Measurements from ENCODE around the gene CCDC47. TPM values are rescaled to one million over a fixed set of nuclear protein-coding genes. Genes with fewer than 3 reads are reported as not detected.
"Not testable (repeated sequence)": the region's sequence is repeated elsewhere in the genome, so short reads cannot be mapped to it uniquely, and the experiment has no call there.

CCDC47 gene
- polyA plus RNA-seq, 1 donor: 110 TPM

GRCh38 chr17:63741143-63741407 lies 32.3 kb downstream of the CCDC47 start:
- DNase-seq: no peak

GRCh38 chr17:63740464-63741142 lies 32.8 kb downstream of the CCDC47 start:
- peak; percentile 4 for DNase-seq

GRCh38 chr17:63735691-63736090 lies 37.7 kb downstream of the CCDC47 start:
- DNase-seq: no peak

GRCh38 chr17:63722403-63722802 lies 51.0 kb downstream of the CCDC47 start:
- no peak for DNase-seq

- not testable (repeated sequence) for DNase-seq
Observed at GRCh38 chr17:63720194-63720593, 53.2 kb downstream of the CCDC47 start.

- DNase-seq: no peak
Observed at GRCh38 chr17:63718988-63719387, 54.4 kb downstream of the CCDC47 start.

GRCh38 chr17:63716426-63716825 lies 57.0 kb downstream of the CCDC47 start:
- no peak for DNase-seq

GRCh38 chr17:63714550-63715277 lies 58.7 kb downstream of the CCDC47 start:
- peak; percentile 56 for DNase-seq

- DNase-seq: no peak
Observed at GRCh38 chr17:63709110-63709509, 64.3 kb downstream of the CCDC47 start.

GRCh38 chr17:63707151-63707550 lies 66.2 kb downstream of the CCDC47 start:
- no peak for DNase-seq

GRCh38 chr17:63706336-63707082 lies 66.9 kb downstream of the CCDC47 start:
- no peak for DNase-seq

- no peak for DNase-seq
Observed at GRCh38 chr17:63705657-63706056, 67.7 kb downstream of the CCDC47 start.

GRCh38 chr17:63704836-63705235 lies 68.6 kb downstream of the CCDC47 start:
- no peak for DNase-seq

GRCh38 chr17:63704259-63704576 lies 69.2 kb downstream of the CCDC47 start:
- DNase-seq: no peak

- DNase-seq: no peak
Observed at GRCh38 chr17:63703556-63704258, 69.7 kb downstream of the CCDC47 start.

- no peak for DNase-seq
Observed at GRCh38 chr17:63703029-63703428, 70.4 kb downstream of the CCDC47 start.

- DNase-seq: no peak
Observed at GRCh38 chr17:63702721-63703015, 70.7 kb downstream of the CCDC47 start.

- DNase-seq: no peak
Observed at GRCh38 chr17:63701868-63702720, 71.3 kb downstream of the CCDC47 start.

- no peak for DNase-seq
Observed at GRCh38 chr17:63701456-63701820, 72.0 kb downstream of the CCDC47 start.

GRCh38 chr17:63700528-63701455 lies 72.6 kb downstream of the CCDC47 start:
- no peak for DNase-seq
